HG02885 (cell line): ENCODE results near the gene FGF21.
"Not testable (repeated sequence)": the region's sequence is repeated elsewhere in the genome, so short reads cannot be mapped to it uniquely, and the experiment has no call there.

Source experiments
- ATAC-seq: cut with Tn5 transposase; IDR thresholded peaks from one replicate; pipeline ENCODE4 v1.9.1; 2021; ENCODE audit warnings: mild to moderate bottlenecking; ENCODE audit not compliant: unreplicated experiment, poor library complexity

The FGF21 gene

GRCh38 chr19:48780631-48781391 lies 25.5 kb downstream of the FGF21 start:
- no peak for ATAC-seq

GRCh38 chr19:48784527-48784926 lies 29.2 kb downstream of the FGF21 start:
- no peak for ATAC-seq

GRCh38 chr19:48786422-48786821 lies 31.1 kb downstream of the FGF21 start:
- ATAC-seq: not testable (repeated sequence)

- not testable (repeated sequence) for ATAC-seq
These were observed 32.0 kb downstream of the FGF21 start for GRCh38 chr19:48787331-48787730.

- no peak for ATAC-seq
These were observed 37.9 kb downstream of the FGF21 start for GRCh38 chr19:48793271-48793670.

- ATAC-seq: no peak
These were observed 39.0 kb downstream of the FGF21 start for GRCh38 chr19:48794291-48794690.

GRCh38 chr19:48795055-48795684 lies 39.8 kb downstream of the FGF21 start:
- ATAC-seq: peak; percentile 85

GRCh38 chr19:48795685-48796070 lies 40.4 kb downstream of the FGF21 start:
- ATAC-seq: no peak

GRCh38 chr19:48796298-48797083 lies 41.2 kb downstream of the FGF21 start:
- ATAC-seq: no peak

- no peak for ATAC-seq
These were observed 41.8 kb downstream of the FGF21 start for GRCh38 chr19:48797103-48797502.

- no peak for ATAC-seq
These were observed 43.6 kb downstream of the FGF21 start for GRCh38 chr19:48798937-48799336.

GRCh38 chr19:48799358-48800300 lies 44.3 kb downstream of the FGF21 start:
- ATAC-seq: no peak

- ATAC-seq: no peak
These were observed 47.3 kb downstream of the FGF21 start for GRCh38 chr19:48802623-48803022.

GRCh38 chr19:48804496-48804895 lies 49.2 kb downstream of the FGF21 start:
- no peak for ATAC-seq

- ATAC-seq: no peak
These were observed 50.1 kb downstream of the FGF21 start for GRCh38 chr19:48805452-48805851.

GRCh38 chr19:48806518-48806817 lies 51.1 kb downstream of the FGF21 start:
- ATAC-seq: no peak

GRCh38 chr19:48806818-48807589 lies 51.7 kb downstream of the FGF21 start:
- no peak for ATAC-seq

GRCh38 chr19:48807590-48808308 lies 52.4 kb downstream of the FGF21 start:
- no peak for ATAC-seq
